Tibial nerve (tissue), 4 donors: ENCODE data around the gene HRH3.

Source experiments
- CTCF ChIP-seq, 5 experiments: fragments of 200-600 bp in 3 of 5; fragments of 450-650 bp in 2 of 5; sonication (generic) in 3 of 5; IDR thresholded peaks; one replicate each; pipeline ENCODE4 v1.5.1; 2016 to 2019; ENCODE audit warnings: antibody characterized with exemption in 5 of 5, mild to moderate bottlenecking in 3 of 5, moderate library complexity in 2 of 5
- EP300 ChIP-seq, 2 donors: sonication (generic); formaldehyde crosslinking; IDR thresholded peaks; one replicate each; pipeline ENCODE4 v1.6.1; 2017; ENCODE audit warnings: antibody characterized with exemption in 2 of 2, mild to moderate bottlenecking in 1 of 2
- POLR2A ChIP-seq, 2 donors: fragments of 450-650 bp; IDR thresholded peaks; one replicate each; pipeline ENCODE4 v1.6.1; 2017; ENCODE audit warnings: antibody characterized with exemption in 2 of 2, mild to moderate bottlenecking in 2 of 2, moderate library complexity in 2 of 2

- no peak for TF ChIP-seq CTCF (IDR thresholded peaks at IDR 0.05)
- no peak for TF ChIP-seq POLR2A (IDR thresholded peaks at IDR 0.05)
- TF ChIP-seq EP300 (IDR thresholded peaks at IDR 0.05) = no peak
These were observed 23.8 kb downstream of the HRH3 start for GRCh38 chr20:62196286-62196685.
